ENCODE results near the gene CHTF18.

The CHTF18 gene

GRCh38 chr16:776824-777223, 11.6 kb upstream of the CHTF18 start:
- DNase-seq = no peak

- DNase-seq = no peak
Observed at GRCh38 chr16:777826-778225, 10.6 kb upstream of the CHTF18 start.

- DNase-seq = no peak
Observed at GRCh38 chr16:778447-778846, 10.0 kb upstream of the CHTF18 start.

- DNase-seq = no peak
Observed at GRCh38 chr16:778909-779527, 9.4 kb upstream of the CHTF18 start.

- no peak for DNase-seq
Observed at GRCh38 chr16:779561-779960, 8.9 kb upstream of the CHTF18 start.

GRCh38 chr16:780296-780695, 8.1 kb upstream of the CHTF18 start:
- DNase-seq = no peak

GRCh38 chr16:781346-782010, 6.9 kb upstream of the CHTF18 start:
- no peak for DNase-seq

GRCh38 chr16:782258-782657, 6.2 kb upstream of the CHTF18 start:
- no peak for DNase-seq

- DNase-seq = no peak
Observed at GRCh38 chr16:782766-783403, 5.5 kb upstream of the CHTF18 start.

GRCh38 chr16:783404-784161, 4.8 kb upstream of the CHTF18 start:
- no peak for DNase-seq

GRCh38 chr16:784431-784830, 4.0 kb upstream of the CHTF18 start:
- no peak for DNase-seq

GRCh38 chr16:785563-786535, 2.6 kb upstream of the CHTF18 start:
- peak; percentile 58 to 63 for DNase-seq

GRCh38 chr16:787321-787966, 976 bp upstream of the CHTF18 start:
- no peak for DNase-seq

GRCh38 chr16:787978-788398, 432 bp upstream of the CHTF18 start, which contains the start of gene RPUSD1:
Gene RPUSD1, minus strand, starts transcription at chr16:788381. Its CDS starts 644 bp downstream, at chr16:787737.
- no peak for DNase-seq

- DNase-seq = no peak
Observed at GRCh38 chr16:789191-789850, 901 bp downstream of the CHTF18 start.

- no peak for DNase-seq
Observed at GRCh38 chr16:790086-790485, 1.7 kb downstream of the CHTF18 start.

- DNase-seq = no peak
Observed at GRCh38 chr16:791131-791530, 2.7 kb downstream of the CHTF18 start.

GRCh38 chr16:792221-792995, 4.0 kb downstream of the CHTF18 start:
- no peak for DNase-seq

GRCh38 chr16:793414-793813, 5.0 kb downstream of the CHTF18 start:
- no peak for DNase-seq

Measured in inflammatory macrophage (primary cell).